COLO668 (cell line): ENCODE measurements around the gene ARHGAP26.

Experiments
- DNase-seq: peaks from one replicate; lab custom pipeline; 2025; ENCODE audit not compliant: unreplicated experiment; lab: John Stamatoyannopoulos, UW

Gene ARHGAP26

DNA sequence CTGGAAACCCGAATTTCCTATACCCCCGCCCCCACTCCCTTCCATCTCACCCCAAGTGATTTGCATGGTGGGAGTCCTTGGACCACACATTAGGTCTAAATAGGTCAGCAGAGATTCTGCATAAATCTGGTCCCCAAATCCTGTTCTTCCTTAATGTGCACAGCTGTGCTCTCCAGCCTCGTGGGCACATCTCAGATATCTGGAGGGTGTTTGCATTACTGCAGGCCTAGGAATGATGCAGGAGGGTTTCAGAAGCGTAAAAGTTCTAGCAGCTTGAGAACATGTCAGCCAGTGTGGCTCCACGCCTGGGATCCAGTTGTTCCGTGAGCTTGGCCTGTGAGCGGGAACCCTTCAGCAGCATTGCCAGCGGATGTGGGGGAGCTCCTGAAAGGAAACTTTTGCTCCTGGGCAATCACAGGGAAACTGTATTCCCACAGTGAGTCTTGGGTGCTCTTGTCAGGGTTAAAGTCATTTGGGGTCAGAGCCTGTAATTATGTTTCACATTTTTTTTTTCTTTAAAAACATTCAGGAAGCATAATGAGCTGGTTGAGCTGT lies 12.9 kb downstream of the ARHGAP26 start:
- no peak for DNase-seq

DNA sequence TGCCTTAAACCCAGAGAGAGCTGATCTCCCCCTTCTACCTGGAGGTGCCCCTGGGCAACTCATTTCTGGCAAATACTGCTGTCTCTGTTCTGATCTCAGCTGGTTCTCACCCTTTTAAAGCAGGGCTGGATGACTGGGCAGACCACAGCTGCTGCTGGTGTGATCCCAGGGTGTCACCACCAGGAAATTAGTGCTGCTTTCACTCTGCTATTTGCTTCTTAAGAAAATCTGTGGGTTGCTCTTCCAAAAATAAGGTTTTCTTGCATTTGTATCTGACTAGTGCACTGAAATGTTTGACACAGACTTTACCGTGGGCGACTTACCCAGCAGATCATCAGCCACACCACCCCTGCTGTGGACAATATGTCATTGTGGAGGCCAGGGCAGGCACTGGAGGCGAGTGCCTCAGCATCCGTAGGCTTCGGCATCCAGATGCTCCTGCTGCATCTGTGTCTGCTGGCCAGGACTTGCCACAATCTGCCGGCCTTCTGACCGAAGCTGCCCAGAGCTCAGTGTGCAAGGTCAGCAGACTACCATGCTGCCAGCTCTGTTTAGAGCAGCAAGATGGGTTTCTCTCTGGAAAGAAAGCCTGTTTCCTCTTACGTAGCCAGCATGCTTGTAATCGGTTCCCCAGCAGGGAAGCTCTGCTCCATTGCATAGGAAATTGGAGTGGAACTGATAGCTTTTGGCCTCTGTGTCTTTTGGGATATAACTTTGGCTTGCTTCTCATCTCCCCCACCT lies 13.6 kb downstream of the ARHGAP26 start:
- DNase-seq = no peak

DNA sequence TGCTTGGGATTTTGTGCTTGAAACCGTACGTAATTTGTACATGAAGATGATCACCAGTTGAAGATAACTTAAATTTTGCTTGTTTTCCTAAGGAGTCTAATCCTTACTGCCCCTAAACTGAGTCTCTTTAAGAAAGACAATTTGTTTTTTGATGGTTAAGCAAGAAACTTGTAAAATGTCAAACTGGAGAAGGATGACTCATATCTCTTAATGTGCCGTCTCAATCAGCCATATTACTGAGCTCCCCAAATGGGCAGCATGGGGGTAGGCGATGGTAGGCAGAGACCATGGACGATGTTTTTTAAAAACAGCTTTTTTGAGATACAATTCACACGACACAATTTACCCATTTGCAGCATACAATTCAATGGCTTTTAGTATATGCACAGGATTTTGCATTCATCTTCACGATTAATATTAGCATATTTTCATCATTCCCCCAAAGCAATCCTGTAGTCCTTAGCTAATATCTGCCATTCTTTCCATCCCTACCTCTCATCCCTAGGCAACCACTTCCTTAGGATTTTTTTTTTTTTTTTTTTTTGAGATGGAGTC lies 14.3 kb downstream of the ARHGAP26 start:
- no peak for DNase-seq

DNA sequence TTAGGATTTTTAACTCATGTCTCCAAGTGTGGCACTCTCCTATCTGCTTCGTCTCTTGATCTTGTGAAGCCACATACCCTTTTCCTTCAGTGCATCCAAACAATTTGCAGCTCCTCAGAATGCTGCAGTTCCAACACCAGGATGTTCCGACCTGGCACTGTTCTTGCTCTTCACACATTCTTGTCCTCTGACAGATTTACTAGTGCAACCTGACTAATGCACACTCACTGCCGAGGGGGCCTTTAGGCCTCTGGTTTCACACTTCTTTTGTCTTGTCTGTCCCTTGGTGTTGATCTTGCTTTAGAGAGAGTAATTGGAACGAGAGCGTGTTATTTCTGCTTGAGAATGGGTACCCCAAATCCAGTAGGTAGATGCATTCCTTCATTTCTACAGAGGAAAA lies 15.0 kb downstream of the ARHGAP26 start:
- DNase-seq = no peak

DNA sequence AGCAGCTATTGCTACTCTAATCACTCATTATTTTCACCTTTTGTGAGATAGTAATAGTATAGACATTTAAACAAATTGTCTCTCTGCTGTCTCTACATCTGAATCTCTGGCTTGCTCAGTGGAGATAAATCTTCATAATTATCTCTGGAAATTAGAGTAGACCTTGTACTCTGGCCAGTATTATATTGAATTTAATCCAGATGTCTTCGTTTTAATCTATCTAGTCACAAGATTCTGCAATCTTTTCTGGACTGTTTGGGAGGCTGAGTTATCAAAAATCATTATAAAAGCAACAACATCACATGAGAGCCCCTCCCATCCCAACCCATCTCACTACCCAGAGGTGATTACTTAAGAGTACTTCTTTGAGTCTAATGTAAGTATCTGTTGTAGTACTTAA lies 19.0 kb downstream of the ARHGAP26 start:
- no peak for DNase-seq

DNA sequence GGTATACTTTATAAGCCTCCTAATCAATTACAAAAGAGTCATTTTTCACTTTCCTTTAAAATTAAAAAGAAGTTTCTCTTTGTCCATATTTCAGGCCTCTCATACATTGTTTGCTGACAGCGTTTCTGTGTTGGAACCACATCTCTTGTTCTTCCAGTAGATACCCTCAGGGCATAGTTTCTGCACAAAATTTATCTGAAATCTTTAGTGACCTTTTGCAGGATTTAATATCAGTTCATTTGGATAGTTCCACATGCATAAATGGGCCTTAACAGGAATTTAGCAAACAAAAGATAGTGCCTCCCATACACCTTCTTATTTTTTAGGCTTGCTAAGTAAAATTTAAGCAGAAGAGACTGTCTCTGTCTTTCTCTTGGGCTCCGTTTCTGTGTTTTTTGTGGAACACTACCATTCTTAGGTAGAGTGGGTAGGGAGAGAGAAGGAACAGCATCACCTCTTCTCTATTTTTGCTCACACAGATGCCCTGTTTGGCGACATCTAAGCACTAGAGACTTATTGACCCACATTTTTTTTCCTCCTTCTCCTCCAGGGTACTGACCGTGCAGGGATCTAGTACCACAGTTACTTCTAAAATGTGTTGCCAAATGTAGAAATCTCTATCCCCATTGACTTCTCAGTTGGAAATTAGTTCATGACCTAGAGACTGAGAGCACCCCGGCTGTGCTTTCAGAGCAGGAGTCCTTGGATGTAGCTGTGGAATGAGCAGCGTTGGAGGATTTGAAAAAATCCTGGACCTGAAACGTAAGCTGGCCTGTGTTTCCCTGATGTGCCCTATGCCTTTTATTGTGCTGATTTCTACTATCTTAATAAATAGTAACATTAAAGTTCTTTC lies 22.1 kb downstream of the ARHGAP26 start:
- DNase-seq = no peak

DNA sequence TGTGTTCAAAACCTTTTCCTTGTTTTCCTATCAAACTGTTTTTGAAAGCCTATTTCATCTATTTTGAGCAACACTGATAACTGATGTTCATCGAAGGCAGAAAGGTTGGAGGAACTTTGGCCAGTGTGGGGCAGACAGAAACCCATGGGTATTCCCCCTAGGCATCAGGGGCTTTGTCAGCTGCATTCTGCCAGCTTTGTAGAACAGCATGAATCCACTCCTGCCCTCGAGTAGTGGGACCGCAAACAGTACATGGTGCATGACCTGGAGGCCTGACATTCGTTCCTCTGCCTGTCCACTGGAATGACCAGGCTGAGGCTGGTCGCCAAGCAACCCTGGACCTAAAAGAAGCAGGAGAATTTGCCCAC lies 22.7 kb downstream of the ARHGAP26 start:
- no peak for DNase-seq

DNA sequence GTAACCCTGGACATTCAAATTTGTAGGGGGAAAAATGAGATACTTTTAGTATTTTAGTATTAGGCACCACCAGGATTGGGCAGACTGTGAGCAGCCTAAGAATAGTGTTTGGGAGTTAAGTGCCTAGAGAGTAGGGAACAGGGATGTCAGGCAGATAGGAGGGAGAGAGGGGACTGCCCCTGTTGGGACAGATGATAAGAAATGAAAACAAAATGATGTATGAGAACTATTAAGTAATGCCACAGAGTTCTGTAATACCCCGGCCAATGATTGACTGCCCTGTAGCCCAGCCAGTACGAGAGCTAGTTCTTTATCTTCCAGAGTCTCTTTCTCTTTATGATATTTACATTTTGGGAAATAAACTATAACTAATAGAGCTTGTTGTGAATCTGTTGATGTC lies 24.4 kb downstream of the ARHGAP26 start:
- no peak for DNase-seq

DNA sequence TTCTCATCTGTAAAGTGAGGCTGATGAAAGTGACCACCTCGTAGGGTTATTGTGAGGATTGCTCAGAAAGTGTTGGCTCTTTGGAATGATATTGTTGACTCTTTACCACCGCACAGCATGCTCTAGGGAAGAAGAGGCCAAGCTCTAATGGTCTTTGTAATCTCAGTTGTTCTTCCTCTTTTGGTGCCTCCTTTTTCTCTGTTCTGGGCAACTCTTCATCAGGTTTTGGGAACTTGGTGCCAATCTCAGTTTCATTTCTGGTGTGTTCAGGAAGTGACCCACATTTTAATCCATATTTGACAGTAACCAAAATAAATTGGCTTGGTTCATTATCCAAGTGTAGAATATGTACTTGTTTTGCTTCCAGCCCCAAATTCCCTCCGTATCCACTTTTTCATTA lies 25.1 kb downstream of the ARHGAP26 start:
- DNase-seq = no peak

DNA sequence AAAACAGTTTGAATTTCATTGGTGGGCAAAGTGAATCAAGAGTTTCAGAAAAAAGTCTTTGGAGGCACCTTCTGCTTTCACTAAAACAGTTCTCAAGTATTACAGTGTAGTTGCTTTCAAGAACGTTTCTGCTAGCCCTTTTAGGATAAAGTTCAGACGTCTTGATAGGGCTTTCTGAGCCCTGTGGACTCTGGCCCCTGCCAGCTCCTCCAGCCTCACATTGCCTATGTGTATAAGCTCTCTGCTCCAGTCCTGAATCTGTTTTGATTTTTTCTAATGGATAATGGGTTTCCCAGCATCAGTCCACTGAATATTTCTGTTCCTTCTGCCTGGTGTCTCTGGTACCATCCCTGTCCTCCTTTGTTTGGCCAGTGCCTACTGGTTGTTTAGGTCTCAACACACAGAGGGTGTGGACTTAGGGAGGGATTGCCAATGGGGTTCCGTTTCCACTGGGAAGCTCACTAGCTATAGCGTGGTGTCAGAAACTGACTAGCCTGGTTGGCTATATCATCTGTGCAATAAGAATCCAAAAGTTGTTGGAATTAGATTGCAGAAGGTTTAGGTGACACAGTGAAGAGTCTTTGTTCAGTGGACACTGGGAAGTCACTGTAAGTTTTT lies 26.4 kb downstream of the ARHGAP26 start:
- no peak for DNase-seq

DNA sequence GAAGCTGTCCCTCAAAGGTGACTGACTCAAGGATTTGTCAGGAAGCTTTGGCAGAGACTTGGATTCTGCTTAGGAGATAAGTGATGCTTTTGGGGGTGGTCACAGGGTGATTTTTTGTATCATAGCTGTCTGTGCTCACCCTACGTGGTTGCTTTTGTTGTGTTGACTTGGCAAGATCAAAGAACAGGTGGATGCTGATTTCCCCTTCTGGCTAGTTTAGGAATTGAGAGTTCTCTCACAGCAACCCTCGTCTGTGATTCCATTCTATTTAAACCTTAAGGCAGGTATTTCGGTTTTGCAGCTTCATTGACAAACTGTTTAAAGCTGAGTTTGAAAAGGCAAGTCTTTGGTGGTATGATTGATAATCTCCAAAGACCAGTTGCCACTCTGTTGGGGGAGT lies 27.2 kb downstream of the ARHGAP26 start:
- DNase-seq = no peak

DNA sequence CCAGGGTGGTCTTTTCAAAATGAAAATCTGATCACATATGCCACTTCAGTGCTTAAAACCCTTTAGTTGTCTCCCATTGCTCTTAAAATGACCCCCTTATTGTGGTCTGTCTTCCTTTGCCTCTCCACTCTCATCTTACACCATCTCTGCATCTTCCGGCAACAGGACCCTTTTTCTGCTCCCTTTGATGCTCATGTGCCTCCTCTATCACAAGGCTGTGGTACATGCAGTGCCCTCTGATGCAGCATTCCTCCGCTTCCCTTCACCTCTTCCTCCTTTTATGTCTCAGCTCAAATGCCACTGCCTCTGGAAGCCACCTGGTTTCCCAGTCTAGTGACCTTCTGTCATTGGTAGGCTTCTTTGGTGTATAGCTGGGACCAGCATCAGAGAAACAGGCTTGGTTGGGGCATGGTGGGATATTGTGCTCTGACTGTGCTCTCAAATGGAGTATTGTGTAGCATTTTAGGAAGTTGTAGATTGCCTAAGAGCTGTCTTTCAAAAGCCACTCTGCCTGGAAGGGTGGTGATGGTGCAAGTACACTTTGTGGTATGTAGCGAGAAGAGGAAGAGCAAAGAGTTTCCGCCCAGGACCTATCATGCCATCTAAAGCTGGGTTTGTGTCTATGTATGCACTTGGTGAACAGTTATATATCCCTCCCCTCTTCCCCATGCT lies 28.1 kb downstream of the ARHGAP26 start:
- DNase-seq = no peak

DNA sequence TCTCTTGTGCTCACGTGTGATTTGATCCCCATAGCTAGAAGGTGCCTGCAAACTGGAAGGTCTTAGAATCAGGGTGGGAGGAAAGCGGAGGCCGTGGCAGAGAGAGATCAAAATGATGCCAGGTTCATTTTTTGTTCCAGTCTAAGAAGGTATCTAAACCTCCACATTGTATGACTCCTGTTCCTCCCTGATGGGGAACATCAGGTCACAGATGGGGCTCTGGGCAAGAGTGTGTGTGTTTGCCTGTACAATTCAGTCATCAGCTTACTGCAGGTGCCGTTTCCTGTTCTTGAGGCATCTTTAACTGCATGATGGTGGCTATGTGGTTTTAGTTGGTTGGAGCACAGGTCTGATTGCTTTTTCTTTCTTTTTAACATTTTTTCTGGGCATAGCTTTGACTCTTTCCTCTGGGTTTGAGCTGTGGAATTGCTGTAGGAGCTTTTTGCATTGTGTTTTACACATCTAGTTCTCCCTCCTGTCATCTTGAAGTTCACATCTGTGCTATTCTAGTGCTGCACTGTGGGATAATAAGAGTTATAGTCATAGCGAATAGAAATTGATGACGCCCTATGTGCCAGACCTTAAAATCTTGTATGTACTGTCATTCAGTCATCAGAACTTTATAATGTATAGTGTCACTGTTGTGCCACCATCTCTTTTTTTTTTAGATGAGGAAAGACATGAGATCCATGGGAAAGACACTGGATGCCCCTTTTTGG lies 30.8 kb downstream of the ARHGAP26 start:
- no peak for DNase-seq

DNA sequence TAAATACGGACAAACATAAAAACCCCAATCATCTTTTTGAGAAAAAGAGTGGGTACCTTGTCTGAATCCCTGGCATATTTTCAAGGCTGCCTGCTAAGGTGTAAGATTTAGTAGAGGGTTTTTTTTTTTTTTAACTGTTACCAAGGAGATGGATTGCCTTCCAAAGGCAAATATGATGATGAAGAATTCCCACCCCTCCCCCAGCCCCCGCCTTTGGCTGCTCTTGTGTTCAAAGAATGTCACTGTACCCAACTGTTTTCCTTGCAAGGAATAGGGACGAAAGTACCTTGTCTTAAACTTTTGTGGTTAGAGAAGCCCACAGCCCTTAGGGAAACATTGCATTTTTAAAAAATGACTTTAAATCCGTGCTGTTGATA lies 31.3 kb downstream of the ARHGAP26 start:
- no peak for DNase-seq

DNA sequence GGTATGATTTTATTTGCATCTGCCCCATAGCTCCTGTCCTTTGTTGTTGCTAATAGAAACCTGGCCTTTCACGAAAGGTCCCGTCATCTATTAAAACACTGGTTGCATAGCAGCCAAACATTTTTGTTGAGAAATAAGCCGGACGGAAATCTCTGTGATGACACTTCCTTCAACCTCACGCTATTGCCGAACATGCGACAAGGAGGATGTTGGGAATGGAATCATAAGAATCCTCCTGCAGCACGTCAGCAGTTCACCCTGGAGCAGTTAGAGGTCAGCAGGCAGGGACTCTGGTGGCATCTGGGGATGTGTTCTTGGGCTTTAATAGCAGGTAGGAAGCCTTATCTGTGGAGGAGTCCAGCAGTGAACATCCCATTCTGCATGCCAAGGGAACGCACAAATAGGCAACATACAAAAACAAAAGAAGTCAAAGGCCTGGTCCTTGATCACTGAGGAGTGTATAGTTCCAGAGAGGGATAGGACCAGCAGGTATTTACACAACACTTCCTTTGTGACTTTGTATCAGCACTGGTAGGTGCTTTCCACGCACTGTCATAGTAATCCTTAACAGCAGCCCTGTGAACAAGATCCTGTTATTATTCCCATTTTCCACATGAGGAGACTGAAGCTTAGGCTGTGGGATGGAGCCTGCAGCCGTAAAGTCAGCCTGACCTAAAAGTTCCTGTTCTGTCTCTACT lies 33.4 kb downstream of the ARHGAP26 start:
- DNase-seq = no peak

DNA sequence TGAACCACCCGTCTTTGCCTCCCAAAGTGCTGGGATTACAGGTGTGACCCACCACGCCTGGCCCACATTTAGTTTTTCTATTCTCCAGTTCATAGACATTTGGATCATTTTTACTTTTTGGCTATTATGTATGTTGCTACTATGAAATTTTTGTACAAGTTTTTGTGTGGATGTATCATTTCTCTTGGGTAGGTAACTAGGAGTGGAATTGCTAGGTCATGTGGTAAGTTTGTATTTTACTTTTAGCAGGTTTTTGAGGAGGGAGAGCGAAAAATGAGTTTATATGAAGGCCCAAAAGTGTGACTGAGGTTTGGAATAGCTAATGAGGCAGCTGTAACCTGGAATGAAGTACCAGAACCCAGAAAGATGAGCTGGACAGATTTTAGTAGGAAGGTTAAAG lies 35.2 kb downstream of the ARHGAP26 start:
- DNase-seq = no peak

DNA sequence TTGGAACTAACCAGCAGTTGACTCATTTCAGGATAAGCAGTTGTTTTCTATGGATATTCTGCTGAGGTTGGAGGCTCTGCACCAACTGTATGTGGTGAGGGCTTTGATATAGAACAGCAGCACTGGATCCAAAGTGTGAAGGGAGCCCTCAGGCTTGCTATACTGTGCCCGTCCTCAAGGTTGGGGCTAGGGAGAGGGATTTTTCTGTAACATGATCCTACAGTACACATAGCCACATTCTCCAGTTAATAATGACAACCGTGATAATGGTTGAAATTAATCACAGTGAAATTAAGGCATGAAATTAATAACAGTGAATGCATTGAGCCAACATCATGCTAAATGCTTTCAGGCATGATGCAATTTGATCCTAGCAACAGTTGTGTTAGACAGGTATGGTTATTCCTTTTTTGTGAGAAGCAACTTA lies 36.7 kb downstream of the ARHGAP26 start:
- no peak for DNase-seq

DNA sequence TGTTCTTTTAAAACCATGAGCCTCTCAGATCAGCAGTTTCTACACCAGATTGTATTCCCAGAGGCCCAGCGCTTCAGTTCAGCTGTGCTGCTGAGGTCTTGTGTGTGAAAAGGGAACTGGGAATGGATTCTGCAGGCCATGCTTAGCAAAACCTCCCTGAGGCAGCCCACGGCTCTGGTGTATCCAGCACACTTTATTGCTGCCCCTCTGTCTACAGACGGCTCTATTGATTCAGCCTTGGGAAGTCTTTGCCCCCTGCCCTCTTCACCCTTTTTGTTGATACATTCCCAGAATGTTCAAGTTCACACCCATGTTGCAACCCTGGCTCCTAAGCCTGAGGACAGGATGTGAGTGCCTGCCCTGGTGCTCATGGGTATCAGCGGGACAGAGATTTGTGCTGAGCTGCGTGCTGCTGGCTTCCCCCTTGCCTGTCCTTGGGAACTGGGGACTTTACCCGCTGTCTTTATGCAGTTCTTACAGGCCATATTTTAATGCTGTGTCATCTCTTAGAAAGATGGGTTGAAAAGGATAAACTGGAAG lies 37.3 kb downstream of the ARHGAP26 start:
- DNase-seq = no peak

DNA sequence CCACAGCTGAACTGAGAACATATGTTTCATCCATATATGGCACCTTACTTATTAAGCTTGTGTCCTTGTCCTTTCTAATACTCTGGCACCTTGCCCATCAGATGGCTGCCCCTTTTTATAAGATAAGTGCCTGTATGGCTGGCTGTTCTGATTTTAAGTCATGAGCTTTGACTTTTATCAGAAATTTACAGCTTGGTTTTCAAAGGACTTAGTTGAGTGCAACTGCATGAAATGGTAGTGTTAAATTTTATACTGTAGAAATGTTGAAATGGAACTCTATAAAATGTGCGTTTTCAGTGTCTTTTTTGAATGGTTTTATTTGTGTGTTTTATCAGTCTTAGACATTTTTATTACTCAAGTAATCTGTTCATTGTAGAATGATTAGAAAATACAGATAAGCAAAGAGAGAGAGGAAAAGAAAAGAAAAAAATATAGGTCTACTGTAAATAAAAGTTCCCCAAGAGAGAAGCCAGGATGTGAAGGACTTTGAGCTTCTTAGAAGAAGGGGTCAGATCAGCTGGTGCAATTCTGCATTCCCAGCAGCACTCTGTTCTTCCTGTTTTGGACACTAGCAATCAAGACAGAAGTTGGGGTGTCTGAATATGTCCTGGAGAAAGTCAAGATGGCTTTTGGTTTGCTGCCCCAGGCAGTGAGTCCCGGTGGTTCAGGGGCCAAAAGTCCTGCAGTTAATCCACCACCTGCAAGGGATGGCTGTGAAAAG lies 38.9 kb downstream of the ARHGAP26 start:
- DNase-seq = no peak
